HepG2 (cell line): ENCODE measurements around the gene TAP1. TPM values are rescaled to one million over a fixed set of nuclear protein-coding genes. Genes with fewer than 3 reads are reported as not detected.
A peak's percentile ranks its signal among the peaks of the same experiment; 100 is the strongest.

Experiments
- ATAC-seq: fragments of 200-7000 bp; cut with Tn5 transposase; 3 replicates; pipeline ENCODE4 v1.9.1; 2020; ENCODE audit warnings: mild to moderate bottlenecking, moderate library complexity
- BruUV-seq: library from RNA; stranded (reverse); fragments of 400-500 nt; replicated peaks from 2 replicates; lab custom pipeline; 2021; lab: Mats Ljungman, UMichigan
- CTCF ChIA-PET: fragments of 300-600 bp; formaldehyde crosslinking; extraction: SDS; loops from one replicate; lab custom pipeline; 2021; ENCODE audit warnings: low total read pairs, inconsistent platforms, low intra/inter-chr PET ratio; lab: Yijun Ruan, JAX
- POLR2A ChIA-PET: fragments of 350-600 bp; sonication (Branson Sonifier 250); formaldehyde crosslinking; loops from one replicate; lab custom pipeline; 2020; ENCODE audit warnings: antibody characterized with exemption, inconsistent platforms; lab: Yijun Ruan, JAX
- DNase-seq: peaks from one replicate; pipeline ENCODE4 v3.0.0-alpha.2; 2015; ENCODE audit warnings: low spot score
- FAIRE-seq: peaks from 3 replicates; lab custom pipeline; 2011; peaks lifted over from hg19 to GRCh38; lab: Jason Lieb, UNC
- H2AFZ ChIP-seq: one replicate; pipeline ENCODE4 v1.6.1; 2011; ENCODE audit warnings: low read length, inconsistent platforms
- H3K27ac ChIP-seq: fragments of 300-600 bp; 3 replicates; pipeline ENCODE4 v1.8.0; 2011; ENCODE audit warnings: mixed run types, mild to moderate bottlenecking, mixed read lengths, low read length, inconsistent platforms; ENCODE audit not compliant: insufficient read depth; ENCODE audit errors: extremely low read length
- H3K27me3 ChIP-seq, 2 experiments: fragments of 200-600 bp in 1 of 2; 2 replicates in 1 of 2; 3 replicates in 1 of 2; pipeline versions ENCODE4 v1.6.0 to v1.8.0; 2011; ENCODE audit warnings: low read length in 2 of 2, mild to moderate bottlenecking in 2 of 2, moderate library complexity in 2 of 2, inconsistent platforms in 1 of 2; ENCODE audit not compliant: insufficient read depth in 2 of 2, control insufficient read depth in 1 of 2
- H3K36me3 ChIP-seq, 2 experiments: fragments of 200-600 bp in 1 of 2; replicated peaks in 1 of 2; 2 replicates in 1 of 2; 3 replicates in 1 of 2; pipeline versions ENCODE4 v1.5.1 to v1.8.0; 2011; ENCODE audit warnings: low read length in 2 of 2, inconsistent platforms in 1 of 2; ENCODE audit not compliant: insufficient read depth in 2 of 2, control insufficient read depth in 1 of 2
- H3K4me1 ChIP-seq: 2 replicates; pipeline ENCODE4 v1.5.1; 2012; ENCODE audit warnings: low read length, inconsistent platforms; ENCODE audit not compliant: insufficient read depth
- H3K4me2 ChIP-seq: 2 replicates; pipeline ENCODE4 v1.6.0; 2011; ENCODE audit warnings: low read depth, low read length, inconsistent platforms
- H3K4me3 ChIP-seq, 3 experiments: fragments of 200-600 bp in 1 of 3; sonication (generic), shearing (Covaris generic) in 1 of 3; replicated peaks in 1 of 3; 2 replicates each; pipeline ENCODE4 v1.5.1; 2011 to 2016; ENCODE audit warnings: low read length in 3 of 3, inconsistent platforms in 2 of 3, low read depth in 2 of 3, mild to moderate bottlenecking in 2 of 3, control low read depth in 1 of 3, mixed read lengths in 1 of 3; ENCODE audit not compliant: insufficient read depth in 1 of 3
- H3K79me2 ChIP-seq: one replicate; pipeline ENCODE4 v1.6.1; 2011; ENCODE audit warnings: low read length, inconsistent platforms; ENCODE audit not compliant: insufficient read depth
- H3K9ac ChIP-seq: 2 replicates; pipeline ENCODE4 v1.6.0; 2011; ENCODE audit warnings: mild to moderate bottlenecking, low read depth, low read length, inconsistent platforms; ENCODE audit not compliant: insufficient read depth
- H3K9me3 ChIP-seq: 2 replicates; pipeline ENCODE4 v1.5.1; 2012; ENCODE audit warnings: mild to moderate bottlenecking, low read length
- H4K20me1 ChIP-seq: 2 replicates; pipeline ENCODE4 v1.6.0; 2011; ENCODE audit warnings: inconsistent platforms, mild to moderate bottlenecking, low read length, moderate library complexity; ENCODE audit not compliant: insufficient read depth
- ATF7-NPFF ChIP-seq: sonication (generic); formaldehyde crosslinking; IDR thresholded peaks from 2 replicates; pipeline ENCODE4 v1.8.1; 2023; ENCODE audit warnings: mild to moderate bottlenecking, low read depth, missing genetic modification reagents, moderate library complexity
- CSRNP1 ChIP-seq: sonication (generic); formaldehyde crosslinking; IDR thresholded peaks from 2 replicates; pipeline ENCODE4 v1.8.1; 2023; ENCODE audit warnings: mild to moderate bottlenecking, missing genetic modification reagents
- GATA4 ChIP-seq: sonication (generic); IDR thresholded peaks from 2 replicates; pipeline ENCODE4 v1.6.1; 2016; ENCODE audit warnings: antibody characterized with exemption, low read depth, borderline replicate concordance
- MIER3 ChIP-seq: IDR thresholded peaks from 2 replicates; pipeline ENCODE4 v1.6.1; 2016; ENCODE audit warnings: missing compliant biosample characterization, borderline replicate concordance
- MYC ChIP-seq: sonication (generic); formaldehyde crosslinking; IDR thresholded peaks from 2 replicates; pipeline ENCODE4 v1.9.0; 2021; ENCODE audit warnings: missing genetic modification reagents, borderline replicate concordance
- NFATC3 ChIP-seq: sonication (generic); formaldehyde crosslinking; IDR thresholded peaks from 2 replicates; pipeline ENCODE4 v1.5.1; 2020; ENCODE audit warnings: mild to moderate bottlenecking, missing genetic modification reagents
- RXRA ChIP-seq: sonication (generic); formaldehyde crosslinking; IDR thresholded peaks from 2 replicates; pipeline ENCODE4 v1.5.1; 2020; ENCODE audit warnings: missing genetic modification reagents
- THAP11 ChIP-seq: IDR thresholded peaks from 2 replicates; pipeline ENCODE4 v1.6.1; 2016; ENCODE audit warnings: missing biosample characterization, missing genetic modification reagents
- ZNF451 ChIP-seq: sonication (generic); formaldehyde crosslinking; IDR thresholded peaks from 2 replicates; pipeline ENCODE4 v1.5.0; 2020; ENCODE audit warnings: mild to moderate bottlenecking, missing genetic modification reagents
- ZNF572 ChIP-seq: sonication (generic); formaldehyde crosslinking; IDR thresholded peaks from 2 replicates; pipeline ENCODE4 v1.5.1; 2020; ENCODE audit warnings: mild to moderate bottlenecking, missing genetic modification reagents
- ZNF724P ChIP-seq: sonication (generic); formaldehyde crosslinking; IDR thresholded peaks from 2 replicates; pipeline ENCODE4 v1.8.0; 2022; ENCODE audit warnings: missing genetic modification reagents, borderline replicate concordance
- ZNF768 ChIP-seq: sonication (generic); formaldehyde crosslinking; IDR thresholded peaks from 2 replicates; pipeline ENCODE4 v1.4.0; 2020; ENCODE audit warnings: missing genetic modification reagents
- ZNF883 ChIP-seq: sonication (generic); formaldehyde crosslinking; IDR thresholded peaks from 2 replicates; pipeline ENCODE4 v1.5.1; 2020; ENCODE audit warnings: mild to moderate bottlenecking, missing genetic modification reagents; ENCODE audit errors: not compliant biosample characterization
- WGBS: methylation state at CpG from one replicate; pipeline ENCODE4 v1.1.6; 2017; ENCODE audit warnings: low lambda C conversion rate; 5-methylcytosine and 5-hydroxymethylcytosine counted together
- in situ Hi-C: cut with HindIII; loops from 2 replicates; pipeline ENCODE4 v1.10.0; 2017; ENCODE audit warnings: low pct_unique_long_range_greater_than_20kb; ENCODE audit not compliant: extremely low pct_ligation_motif_present
- intact Hi-C: fragments of 100-400 bp; cut with micrococcal nuclease; formaldehyde crosslinking; loops from one replicate; pipeline ENCODE4 v1.10.0; 2022; ENCODE audit not compliant: unreplicated experiment
- polyA plus RNA-seq, 8 experiments: library from polyadenylated mRNA; depleted of rRNA in 3 of 8; stranded (reverse) in 7 of 8; unstranded in 1 of 8; fragments of >200 nt; fragmentation: Illumina TruSeq in 4 of 8; extraction: Trizol in 4 of 8; gene quantifications; 2 replicates each; pipeline versions ENCODE4 v1.2.1 to v1.2.3, GENCODE V29; 2011 to 2016; ENCODE audit warnings: low read depth in 4 of 8, missing spikeins in 1 of 8, mixed read lengths in 1 of 8; ENCODE audit not compliant: insufficient read depth in 1 of 8
- total RNA-seq, 5 experiments: library from RNA; depleted of rRNA; stranded (reverse); fragments of >200 nt; fragmentation: Illumina TruSeq; extraction: Trizol; gene quantifications; 2 replicates each; pipeline ENCODE4 v1.2.3, GENCODE V29; 2016; ENCODE audit warnings: low read depth in 1 of 5
- TF ChIP-seq, protein P1 (sequence below): sonication (generic); formaldehyde crosslinking; IDR thresholded peaks from 2 replicates; pipeline ENCODE4 v1.9.0; 2021; ENCODE audit warnings: mild to moderate bottlenecking, missing genetic modification reagents
- TF ChIP-seq, protein P2 (sequence below): sonication (generic); formaldehyde crosslinking; IDR thresholded peaks from 2 replicates; pipeline ENCODE4 v1.8.1; 2022; ENCODE audit warnings: mild to moderate bottlenecking, missing genetic modification reagents

TAP1 gene
- total and polyA plus RNA-seq, 2 of the 13 experiments (the other 11 are each of a cell fraction or from before 2014, with no cell fraction given) = 31.2 to 52.2 TPM

DNA sequence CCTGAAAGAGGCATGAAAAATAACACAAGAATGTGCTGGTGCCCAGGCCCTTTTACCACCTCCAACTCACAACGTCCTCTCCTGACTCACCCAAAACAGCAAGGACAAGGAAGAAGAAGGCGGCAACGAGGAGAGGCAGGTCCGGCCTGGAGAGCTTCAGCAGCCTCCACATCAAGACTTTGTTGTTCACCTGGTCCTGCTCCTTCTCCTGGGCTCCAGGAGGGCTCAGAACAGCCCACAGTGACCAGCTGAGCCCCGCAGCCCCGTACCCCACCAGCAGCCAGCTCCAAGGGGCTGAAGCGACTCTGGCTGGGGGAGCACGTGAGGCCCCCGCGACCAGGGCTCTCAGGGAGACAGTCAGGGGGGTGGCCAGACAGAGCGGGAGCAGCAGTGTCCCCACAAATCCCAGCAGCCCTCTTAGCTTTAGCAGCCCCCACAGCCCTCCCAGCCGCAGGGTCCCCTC lies 15.8 kb downstream of the TAP1 start:
- BruUV-seq = TSS peak; percentile 31
- intact Hi-C loops (loop anchor here (1.0 kb wide), 3 partner anchors 16 to 116 kb away; partner anchors contain the start of genes HLA-DMA and TAP1), in situ Hi-C loops (no loop called here)
- H2AFZ ChIP-seq = no peak overlapping the region
- no peaks in the 10 kb centered on the region for H4K20me1 ChIP-seq
- peak overlapping the region; percentile 82 to 87 (median 86) for H3K4me3 ChIP-seq
- H3K27ac ChIP-seq = peak overlapping the region; percentile 80
- no peak for FAIRE-seq
- peak overlapping the region; percentile 61 for H3K9ac ChIP-seq
- no peaks in the 10 kb centered on the region for H3K9me3 ChIP-seq
- peaks cover 2 to 7% of the 10 kb centered on the region in 2 experiments; a peak in 2 of 5 replicates for H3K36me3 ChIP-seq
- 30% methylated on average over 6 of the region's 12 CpGs for WGBS
- no peak for DNase-seq
- no peaks in the 10 kb centered on the region for H3K27me3 ChIP-seq
- ChIA-PET POLR2A (interaction anchor here (0.9 to 2.5 kb wide), 13 partner anchors 9 to 1099 kb away, joined by 3 to 56 read pairs (median 4); partner anchors contain the start of genes ATF6B, PBX2, PSMB9 and TAP1), CTCF (interaction anchor here (2.9 to 3.1 kb wide), 2 partner anchors 16 to 30 kb away, joined by 39 to 65 read pairs; partner anchors contain the start of genes PSMB9 and TAP1)
- ATAC-seq = no peak; the same call in 2 of the 3 replicates
- peaks cover 17% of the 10 kb centered on the region for H3K4me1 ChIP-seq
- H3K4me2 ChIP-seq = peak overlapping the region; percentile 94
- peaks cover 4% of the 10 kb centered on the region for H3K79me2 ChIP-seq
- TF ChIP-seq ATF7-NPFF (CRISPR knock-in tag) = peak; percentile 4; the same call in 1 of the 2 replicates
- peak; percentile 60; the same call in 1 of the 2 replicates for TF ChIP-seq ZNF572 (CRISPR knock-in tag)
- peak; percentile 52 for TF ChIP-seq ZNF883
- no peak for TF ChIP-seq MIER3 (CRISPR knock-in tag)
- TF ChIP-seq MYC (CRISPR knock-in tag) = 0 out of 2 replicates have a peak, but pooled peaks have one; percentile 30
- 0 out of 2 replicates have a peak, but pooled peaks have one; percentile 33 for TF ChIP-seq ZNF724P
- TF ChIP-seq CSRNP1 (CRISPR knock-in tag) = 0 out of 2 replicates have a peak, but pooled peaks have one; percentile 12
- peak; percentile 6; the same call in 1 of the 2 replicates for TF ChIP-seq THAP11
- TF ChIP-seq, protein P1, sequence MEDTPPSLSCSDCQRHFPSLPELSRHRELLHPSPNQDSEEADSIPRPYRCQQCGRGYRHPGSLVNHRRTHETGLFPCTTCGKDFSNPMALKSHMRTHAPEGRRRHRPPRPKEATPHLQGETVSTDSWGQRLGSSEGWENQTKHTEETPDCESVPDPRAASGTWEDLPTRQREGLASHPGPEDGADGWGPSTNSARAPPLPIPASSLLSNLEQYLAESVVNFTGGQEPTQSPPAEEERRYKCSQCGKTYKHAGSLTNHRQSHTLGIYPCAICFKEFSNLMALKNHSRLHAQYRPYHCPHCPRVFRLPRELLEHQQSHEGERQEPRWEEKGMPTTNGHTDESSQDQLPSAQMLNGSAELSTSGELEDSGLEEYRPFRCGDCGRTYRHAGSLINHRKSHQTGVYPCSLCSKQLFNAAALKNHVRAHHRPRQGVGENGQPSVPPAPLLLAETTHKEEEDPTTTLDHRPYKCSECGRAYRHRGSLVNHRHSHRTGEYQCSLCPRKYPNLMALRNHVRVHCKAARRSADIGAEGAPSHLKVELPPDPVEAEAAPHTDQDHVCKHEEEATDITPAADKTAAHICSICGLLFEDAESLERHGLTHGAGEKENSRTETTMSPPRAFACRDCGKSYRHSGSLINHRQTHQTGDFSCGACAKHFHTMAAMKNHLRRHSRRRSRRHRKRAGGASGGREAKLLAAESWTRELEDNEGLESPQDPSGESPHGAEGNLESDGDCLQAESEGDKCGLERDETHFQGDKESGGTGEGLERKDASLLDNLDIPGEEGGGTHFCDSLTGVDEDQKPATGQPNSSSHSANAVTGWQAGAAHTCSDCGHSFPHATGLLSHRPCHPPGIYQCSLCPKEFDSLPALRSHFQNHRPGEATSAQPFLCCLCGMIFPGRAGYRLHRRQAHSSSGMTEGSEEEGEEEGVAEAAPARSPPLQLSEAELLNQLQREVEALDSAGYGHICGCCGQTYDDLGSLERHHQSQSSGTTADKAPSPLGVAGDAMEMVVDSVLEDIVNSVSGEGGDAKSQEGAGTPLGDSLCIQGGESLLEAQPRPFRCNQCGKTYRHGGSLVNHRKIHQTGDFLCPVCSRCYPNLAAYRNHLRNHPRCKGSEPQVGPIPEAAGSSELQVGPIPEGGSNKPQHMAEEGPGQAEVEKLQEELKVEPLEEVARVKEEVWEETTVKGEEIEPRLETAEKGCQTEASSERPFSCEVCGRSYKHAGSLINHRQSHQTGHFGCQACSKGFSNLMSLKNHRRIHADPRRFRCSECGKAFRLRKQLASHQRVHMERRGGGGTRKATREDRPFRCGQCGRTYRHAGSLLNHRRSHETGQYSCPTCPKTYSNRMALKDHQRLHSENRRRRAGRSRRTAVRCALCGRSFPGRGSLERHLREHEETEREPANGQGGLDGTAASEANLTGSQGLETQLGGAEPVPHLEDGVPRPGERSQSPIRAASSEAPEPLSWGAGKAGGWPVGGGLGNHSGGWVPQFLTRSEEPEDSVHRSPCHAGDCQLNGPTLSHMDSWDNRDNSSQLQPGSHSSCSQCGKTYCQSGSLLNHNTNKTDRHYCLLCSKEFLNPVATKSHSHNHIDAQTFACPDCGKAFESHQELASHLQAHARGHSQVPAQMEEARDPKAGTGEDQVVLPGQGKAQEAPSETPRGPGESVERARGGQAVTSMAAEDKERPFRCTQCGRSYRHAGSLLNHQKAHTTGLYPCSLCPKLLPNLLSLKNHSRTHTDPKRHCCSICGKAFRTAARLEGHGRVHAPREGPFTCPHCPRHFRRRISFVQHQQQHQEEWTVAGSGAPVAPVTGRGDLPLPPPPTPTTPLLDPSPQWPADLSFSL (CRISPR knock-in tag) = no peak
- 0 out of 2 replicates have a peak, but pooled peaks have one; percentile 19 for TF ChIP-seq NFATC3
- TF ChIP-seq, protein P2, sequence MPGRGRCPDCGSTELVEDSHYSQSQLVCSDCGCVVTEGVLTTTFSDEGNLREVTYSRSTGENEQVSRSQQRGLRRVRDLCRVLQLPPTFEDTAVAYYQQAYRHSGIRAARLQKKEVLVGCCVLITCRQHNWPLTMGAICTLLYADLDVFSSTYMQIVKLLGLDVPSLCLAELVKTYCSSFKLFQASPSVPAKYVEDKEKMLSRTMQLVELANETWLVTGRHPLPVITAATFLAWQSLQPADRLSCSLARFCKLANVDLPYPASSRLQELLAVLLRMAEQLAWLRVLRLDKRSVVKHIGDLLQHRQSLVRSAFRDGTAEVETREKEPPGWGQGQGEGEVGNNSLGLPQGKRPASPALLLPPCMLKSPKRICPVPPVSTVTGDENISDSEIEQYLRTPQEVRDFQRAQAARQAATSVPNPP (CRISPR knock-in tag) = no peak
- TF ChIP-seq ZNF451 = no peak
- TF ChIP-seq RXRA (CRISPR knock-in tag) = 0 out of 2 replicates have a peak, but pooled peaks have one; percentile 26
- TF ChIP-seq GATA4 = no peak
- TF ChIP-seq ZNF768 (CRISPR knock-in tag) = peak; percentile 43; the same call in 1 of the 2 replicates
